ENCODE measurements around the gene IGF1R. TPM values are rescaled to one million over a fixed set of nuclear protein-coding genes. Genes with fewer than 3 reads are reported as not detected.
A peak's percentile ranks its signal among the peaks of the same experiment; 100 is the strongest.

IGF1R gene
- total and polyA plus RNA-seq, 2 donors (not counting 3 experiments of a cell fraction or from before 2014, with no cell fraction given), result 16.1 to 59.1 TPM

GRCh38 chr15:98903377-98904018, 255.2 kb downstream of the IGF1R start:
- POLR2A ChIA-PET, result no interaction called here
- dilution Hi-C loops (cut with MboI; ENCODE audit: extremely low pct_ligation_motif_present, low sequenced_read_pairs), result no loop called here
- no peak overlapping the region for H3K4me3 ChIP-seq (replicated peaks in 1 of 3; ENCODE audit: insufficient read depth in 1 of 3, low read depth in 1 of 3, low read length in 3 of 3)
- H3K36me3 ChIP-seq (ENCODE audit: control insufficient read depth in 2 of 2, extremely low read depth in 1 of 2, insufficient read depth in 2 of 2, low read length in 2 of 2), result peaks cover 0 to 7% of the 10 kb centered on the region in 2 experiments
- no peaks in the 10 kb centered on the region for H3K27me3 ChIP-seq (ENCODE audit: control insufficient read depth in 2 of 2, insufficient read depth in 2 of 2, low read length in 2 of 2)
- H3K9me1 ChIP-seq (replicated peaks; ENCODE audit: control insufficient read depth, extremely low read depth, insufficient read depth, low read length), result no peaks in the 10 kb centered on the region
- no peak for FAIRE-seq
- no peak overlapping the region for H2AFZ ChIP-seq (ENCODE audit: low read depth, low read length)
- H3K4me2 ChIP-seq (ENCODE audit: insufficient read depth, low read length), result peak overlapping the region; percentile 6
- H3K9ac ChIP-seq (replicated peaks; ENCODE audit: extremely low read depth, insufficient read depth, low read length), result no peak overlapping the region
- CTCF ChIA-PET, result interaction anchor here (0.9 to 4.1 kb wide), 9 partner anchors 9 to 384 kb away, joined by 3 to 48 read pairs (median 7); no protein-coding TSS in a partner anchor
- no peaks in the 10 kb centered on the region for H3K9me3 ChIP-seq (replicated peaks; ENCODE audit: control insufficient read depth, insufficient read depth, low read length)
- TF ChIP-seq MAX (IDR thresholded peaks at IDR 0.05; ENCODE audit: insufficient read depth, insufficient read length) (no peak), GATA2 (IDR thresholded peaks at IDR 0.05; ENCODE audit: insufficient read depth, insufficient read length, low read depth, low read length) (no peak), CTCF (IDR thresholded peaks at IDR 0.05; ENCODE audit: extremely low read depth in 1 of 2, insufficient read depth in 1 of 2, low read depth in 1 of 2, low read length in 2 of 2) (no peak), EZH2 (IDR thresholded peaks at IDR 0.05; ENCODE audit: borderline replicate concordance, low read depth, low read length, severe bottlenecking) (no peak), POLR2A (IDR thresholded peaks at IDR 0.05; ENCODE audit: low read depth, low read length) (no peak), POLR2AphosphoS5 (IDR thresholded peaks at IDR 0.05; ENCODE audit: insufficient read depth, low read depth, low read length) (no peak), JUN (IDR thresholded peaks at IDR 0.05; ENCODE audit: borderline replicate concordance, insufficient read depth, insufficient read length, low read depth) (peak; percentile 49), FOS (IDR thresholded peaks at IDR 0.05; ENCODE audit: borderline replicate concordance, insufficient read depth, low read length) (peak; percentile 51), MYC (IDR thresholded peaks at IDR 0.05; ENCODE audit: low read depth, low read length) (no peak)
- BruUV-seq (replicated peaks), result TSS peak; percentile 34
- H4K20me1 ChIP-seq (replicated peaks; ENCODE audit: control insufficient read depth, extremely low read depth, insufficient read depth, low read length), result no peaks in the 10 kb centered on the region
- peak overlapping the region; percentile 80 for H3K27ac ChIP-seq (ENCODE audit: insufficient read depth, low read depth, low read length)
- H3K4me1 ChIP-seq (ENCODE audit: control insufficient read depth, extremely low read depth, insufficient read depth, low read length), result peaks cover 42% of the 10 kb centered on the region
- peak; percentile 44 for DNase-seq (ENCODE audit: low read depth, low spot score)
- no peaks in the 10 kb centered on the region for H3K79me2 ChIP-seq (ENCODE audit: control insufficient read depth, insufficient read depth, low read length)
- intact Hi-C loops (cut with micrococcal nuclease), result loop anchor here (1.0 to 2.0 kb wide), 4 partner anchors 50 to 461 kb away; no protein-coding TSS in a partner anchor
